ENCODE measurements around the gene TSSK2.
"Not testable (repeated sequence)": the region's sequence is repeated elsewhere in the genome, so short reads cannot be mapped to it uniquely, and the experiment has no call there.

Gene TSSK2

GRCh38 chr22:19130959-19131684 lies at the start of gene TSSK2:
Gene TSSK2, plus strand, starts transcription at chr22:19131308. Its CDS starts 92 bp downstream, at chr22:19131400.
- no peak for DNase-seq (ENCODE audit: extremely low read depth in 1 of 2, low read depth in 1 of 2)

- no peak for DNase-seq (ENCODE audit: extremely low read depth in 1 of 2, low read depth in 1 of 2)
Observed at GRCh38 chr22:19081351-19081750, 49.8 kb upstream of the TSSK2 start.

- no peak for DNase-seq (ENCODE audit: extremely low read depth in 1 of 2, low read depth in 1 of 2)
Observed at GRCh38 chr22:19082101-19082500, 49.0 kb upstream of the TSSK2 start.

GRCh38 chr22:19082793-19083192 lies 48.3 kb upstream of the TSSK2 start:
- no peak for DNase-seq (ENCODE audit: extremely low read depth in 1 of 2, low read depth in 1 of 2)

- DNase-seq (ENCODE audit: extremely low read depth in 1 of 2, low read depth in 1 of 2), result not testable (repeated sequence)
Observed at GRCh38 chr22:19084126-19084525, 47.0 kb upstream of the TSSK2 start.

GRCh38 chr22:19084586-19084985 lies 46.5 kb upstream of the TSSK2 start:
- not testable (repeated sequence) for DNase-seq (ENCODE audit: extremely low read depth in 1 of 2, low read depth in 1 of 2)

- DNase-seq (ENCODE audit: extremely low read depth in 1 of 2, low read depth in 1 of 2), result no peak
Observed at GRCh38 chr22:19085233-19085718, 45.8 kb upstream of the TSSK2 start.

GRCh38 chr22:19086417-19086816 lies 44.7 kb upstream of the TSSK2 start:
- DNase-seq (ENCODE audit: extremely low read depth in 1 of 2, low read depth in 1 of 2), result no peak

- no peak for DNase-seq (ENCODE audit: extremely low read depth in 1 of 2, low read depth in 1 of 2)
Observed at GRCh38 chr22:19086896-19087295, 44.2 kb upstream of the TSSK2 start.

- DNase-seq (ENCODE audit: extremely low read depth in 1 of 2, low read depth in 1 of 2), result no peak
Observed at GRCh38 chr22:19088866-19089595, 42.1 kb upstream of the TSSK2 start.

- DNase-seq (ENCODE audit: extremely low read depth in 1 of 2, low read depth in 1 of 2), result no peak
Observed at GRCh38 chr22:19090183-19090582, 40.9 kb upstream of the TSSK2 start.

- no peak for DNase-seq (ENCODE audit: extremely low read depth in 1 of 2, low read depth in 1 of 2)
Observed at GRCh38 chr22:19090586-19091127, 40.5 kb upstream of the TSSK2 start.

- DNase-seq (ENCODE audit: extremely low read depth in 1 of 2, low read depth in 1 of 2), result no peak
Observed at GRCh38 chr22:19092725-19093124, 38.4 kb upstream of the TSSK2 start.

- no peak for DNase-seq (ENCODE audit: extremely low read depth in 1 of 2, low read depth in 1 of 2)
Observed at GRCh38 chr22:19094393-19094997, 36.6 kb upstream of the TSSK2 start.

GRCh38 chr22:19096555-19096954 lies 34.6 kb upstream of the TSSK2 start:
- DNase-seq (ENCODE audit: extremely low read depth in 1 of 2, low read depth in 1 of 2), result no peak

GRCh38 chr22:19097518-19097917 lies 33.6 kb upstream of the TSSK2 start:
- no peak for DNase-seq (ENCODE audit: extremely low read depth in 1 of 2, low read depth in 1 of 2)

- no peak for DNase-seq (ENCODE audit: extremely low read depth in 1 of 2, low read depth in 1 of 2)
Observed at GRCh38 chr22:19098157-19098556, 33.0 kb upstream of the TSSK2 start.

- no peak for DNase-seq (ENCODE audit: extremely low read depth in 1 of 2, low read depth in 1 of 2)
Observed at GRCh38 chr22:19103880-19104821, 27.0 kb upstream of the TSSK2 start.

GRCh38 chr22:19105456-19105855 lies 25.7 kb upstream of the TSSK2 start:
- no peak for DNase-seq (ENCODE audit: extremely low read depth in 1 of 2, low read depth in 1 of 2)

Data from activated CD8-positive, alpha-beta memory T cell treated with anti-CD3 and anti-CD28 coated beads for 1 hour (primary cell).